ENCODE data around the gene LRRC61.

LRRC61 gene

DNA sequence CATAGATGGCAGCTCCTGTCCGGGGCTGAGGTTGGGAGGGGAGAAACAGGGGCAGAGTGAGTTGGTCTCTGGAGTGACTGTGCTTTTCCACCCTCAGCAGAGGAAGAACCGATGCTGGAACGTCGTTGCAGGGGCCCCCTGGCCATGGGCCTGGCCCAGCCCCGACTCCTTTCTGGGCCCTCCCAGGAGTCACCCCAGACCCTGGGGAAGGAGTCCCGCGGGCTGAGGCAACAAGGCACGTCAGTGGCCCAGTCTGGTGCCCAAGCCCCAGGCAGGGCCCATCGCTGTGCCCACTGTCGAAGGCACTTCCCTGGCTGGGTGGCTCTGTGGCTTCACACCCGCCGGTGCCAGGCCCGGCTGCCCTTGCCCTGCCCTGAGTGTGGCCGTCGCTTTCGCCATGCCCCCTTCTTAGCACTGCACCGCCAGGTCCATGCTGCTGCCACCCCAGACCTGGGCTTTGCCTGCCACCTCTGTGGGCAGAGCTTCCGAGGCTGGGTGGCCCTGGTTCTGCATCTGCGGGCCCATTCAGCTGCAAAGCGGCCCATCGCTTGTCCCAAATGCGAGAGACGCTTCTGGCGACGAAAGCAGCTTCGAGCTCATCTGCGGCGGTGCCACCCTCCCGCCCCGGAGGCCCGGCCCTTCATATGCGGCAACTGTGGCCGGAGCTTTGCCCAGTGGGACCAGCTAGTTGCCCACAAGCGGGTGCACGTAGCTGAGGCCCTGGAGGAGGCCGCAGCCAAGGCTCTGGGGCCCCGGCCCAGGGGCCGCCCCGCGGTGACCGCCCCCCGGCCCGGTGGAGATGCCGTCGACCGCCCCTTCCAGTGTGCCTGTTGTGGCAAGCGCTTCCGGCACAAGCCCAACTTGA lies 48.2 kb downstream of the LRRC61 start:
- no peak for DNase-seq (ENCODE audit: low read depth)

DNA sequence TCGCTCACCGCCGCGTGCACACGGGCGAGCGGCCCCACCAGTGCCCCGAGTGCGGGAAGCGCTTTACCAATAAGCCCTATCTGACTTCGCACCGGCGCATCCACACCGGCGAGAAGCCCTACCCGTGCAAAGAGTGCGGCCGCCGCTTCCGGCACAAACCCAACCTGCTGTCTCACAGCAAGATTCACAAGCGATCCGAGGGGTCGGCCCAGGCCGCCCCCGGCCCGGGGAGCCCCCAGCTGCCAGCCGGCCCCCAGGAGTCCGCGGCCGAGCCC lies 48.8 kb downstream of the LRRC61 start:
- no peak for DNase-seq (ENCODE audit: low read depth)

- DNase-seq (ENCODE audit: low read depth): no peak
Observed at GRCh38 chr7:150372271-150373048, 49.3 kb downstream of the LRRC61 start.

DNA sequence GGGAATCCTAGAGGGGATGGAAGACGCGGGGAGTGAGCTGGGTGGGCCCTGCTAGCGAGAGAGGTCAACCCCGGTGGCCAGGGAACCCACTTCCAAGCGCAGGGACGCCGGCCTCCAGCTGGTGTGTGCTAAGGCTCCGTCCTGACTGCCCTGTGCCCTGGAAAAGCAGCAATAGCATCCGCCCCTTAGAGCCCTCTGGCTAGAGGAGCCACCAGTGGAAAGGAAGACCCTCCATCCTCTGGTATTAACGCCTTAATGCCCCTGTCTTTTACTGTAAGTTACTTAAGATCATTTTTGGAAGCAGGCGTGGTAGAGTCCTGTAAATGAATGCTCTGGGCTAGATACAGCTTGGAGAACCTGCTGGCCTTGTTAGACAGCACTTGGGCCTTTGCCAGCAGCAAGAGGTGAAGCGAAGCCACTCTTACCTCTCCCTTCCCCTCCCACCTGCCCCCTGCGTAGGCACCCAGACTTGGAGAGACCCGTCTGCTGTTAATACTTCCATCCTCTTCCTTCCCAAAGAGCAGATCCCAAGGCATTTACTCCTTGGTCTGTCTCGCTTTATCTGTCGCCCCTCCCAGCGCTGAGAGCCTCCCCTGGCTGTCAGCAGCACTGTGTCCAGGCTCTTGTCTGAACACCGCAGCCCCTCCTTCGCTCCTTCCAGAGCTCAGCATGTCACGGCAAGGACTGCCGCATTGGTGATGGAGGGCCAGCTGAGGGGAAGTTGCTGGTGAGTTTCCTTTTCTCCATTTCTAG lies 50.1 kb downstream of the LRRC61 start:
- no peak for DNase-seq (ENCODE audit: low read depth)

- DNase-seq (ENCODE audit: low read depth): no peak
Observed at GRCh38 chr7:150374026-150374425, 50.9 kb downstream of the LRRC61 start.

DNA sequence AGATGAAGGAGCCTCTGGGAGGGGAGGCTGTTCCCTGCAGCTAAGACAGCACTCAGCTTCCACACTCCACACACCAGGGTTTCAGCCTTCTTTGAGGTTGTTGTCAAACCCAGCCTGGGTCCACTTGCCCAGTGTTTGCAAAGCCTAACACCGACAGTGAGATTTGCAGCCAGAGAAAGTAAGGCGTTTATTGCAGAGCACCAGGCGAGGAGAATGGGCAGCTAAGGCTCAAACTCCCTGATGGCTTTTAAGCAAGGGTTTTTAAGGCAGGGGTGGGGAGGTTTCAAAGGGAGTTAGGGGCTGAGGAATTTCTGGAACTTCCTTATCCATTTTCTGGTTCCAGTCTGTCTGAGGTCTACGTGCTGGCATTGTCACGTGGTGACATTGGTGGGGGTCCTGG lies 51.3 kb downstream of the LRRC61 start:
- no peak for DNase-seq (ENCODE audit: low read depth)

- no peak for DNase-seq (ENCODE audit: low read depth)
Observed at GRCh38 chr7:150375662-150376521, 52.7 kb downstream of the LRRC61 start.

- DNase-seq (ENCODE audit: low read depth): no peak
Observed at GRCh38 chr7:150376560-150376959, 53.4 kb downstream of the LRRC61 start.

GRCh38 chr7:150377196-150377595 lies 54.0 kb downstream of the LRRC61 start:
- no peak for DNase-seq (ENCODE audit: low read depth)

GRCh38 chr7:150377635-150378034 lies 54.5 kb downstream of the LRRC61 start:
- no peak for DNase-seq (ENCODE audit: low read depth)

GRCh38 chr7:150378115-150378852 lies 55.1 kb downstream of the LRRC61 start:
- no peak for DNase-seq (ENCODE audit: low read depth)

GRCh38 chr7:150378853-150379440 lies 55.8 kb downstream of the LRRC61 start, which contains the start of gene ZNF775:
ZNF775 (plus strand) TSS chr7:150379330; CDS start chr7:150388471, 9,141 bp downstream.
- peak; percentile 93 for DNase-seq (ENCODE audit: low read depth)

GRCh38 chr7:150379441-150380379 lies 56.6 kb downstream of the LRRC61 start:
- DNase-seq (ENCODE audit: low read depth): no peak

DNA sequence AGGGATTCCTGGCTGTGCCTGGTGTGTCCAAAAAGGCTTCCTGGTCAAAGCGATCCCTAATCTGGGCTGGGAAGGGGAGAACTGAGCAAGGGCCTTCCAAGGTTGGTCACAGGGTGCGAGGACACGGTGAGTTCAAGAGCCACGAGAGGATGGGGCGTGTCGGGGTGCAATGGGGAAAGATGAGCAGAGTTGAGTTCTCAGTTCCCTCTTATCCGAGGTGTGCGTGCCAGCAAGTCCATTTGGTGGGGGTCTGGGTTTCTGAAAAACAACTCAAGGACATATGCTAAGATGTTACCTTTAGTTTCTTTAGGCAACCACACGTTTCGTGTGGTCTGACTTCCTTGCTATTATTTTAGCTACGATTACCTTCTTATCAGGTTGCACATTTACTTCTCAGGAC lies 57.3 kb downstream of the LRRC61 start:
- no peak for DNase-seq (ENCODE audit: low read depth)

DNA sequence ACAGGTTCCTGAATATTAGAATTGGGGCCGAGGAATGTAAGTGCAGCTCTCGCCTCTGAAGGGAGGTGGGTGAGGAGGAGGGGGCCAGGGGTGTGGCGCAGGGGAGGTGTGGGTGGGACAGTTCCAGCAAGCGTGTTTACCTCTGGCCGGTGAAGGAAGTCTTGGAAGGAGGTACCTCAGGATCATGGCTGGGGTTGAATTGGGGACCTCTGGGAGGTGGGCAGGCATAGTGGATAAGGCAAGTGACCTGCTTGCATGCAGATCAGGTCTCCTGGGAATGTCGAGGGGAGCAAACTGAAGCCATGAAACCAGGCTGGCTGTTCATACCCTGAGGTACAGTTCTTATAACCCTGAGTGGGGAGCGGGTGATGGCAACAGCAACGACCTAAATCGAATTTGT lies 57.9 kb downstream of the LRRC61 start:
- no peak for DNase-seq (ENCODE audit: low read depth)

DNA sequence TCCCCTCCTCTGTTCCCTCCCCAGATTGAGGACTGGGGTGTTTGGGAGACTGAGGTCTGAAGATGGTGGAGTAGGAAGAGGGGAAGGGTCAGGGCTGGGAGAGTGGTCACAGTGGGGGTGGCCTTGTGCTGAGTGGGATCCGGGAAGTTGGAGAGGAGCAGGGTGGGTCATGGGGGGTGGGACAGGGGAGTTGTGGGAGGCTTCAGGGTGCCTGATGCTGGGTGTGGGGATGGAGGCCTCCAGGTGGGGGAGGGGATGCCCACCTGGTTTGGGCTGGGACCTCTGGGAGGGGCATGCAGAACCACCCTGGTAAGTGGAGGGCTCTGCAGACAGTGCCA lies 58.6 kb downstream of the LRRC61 start:
- no peak for DNase-seq (ENCODE audit: low read depth)

DNA sequence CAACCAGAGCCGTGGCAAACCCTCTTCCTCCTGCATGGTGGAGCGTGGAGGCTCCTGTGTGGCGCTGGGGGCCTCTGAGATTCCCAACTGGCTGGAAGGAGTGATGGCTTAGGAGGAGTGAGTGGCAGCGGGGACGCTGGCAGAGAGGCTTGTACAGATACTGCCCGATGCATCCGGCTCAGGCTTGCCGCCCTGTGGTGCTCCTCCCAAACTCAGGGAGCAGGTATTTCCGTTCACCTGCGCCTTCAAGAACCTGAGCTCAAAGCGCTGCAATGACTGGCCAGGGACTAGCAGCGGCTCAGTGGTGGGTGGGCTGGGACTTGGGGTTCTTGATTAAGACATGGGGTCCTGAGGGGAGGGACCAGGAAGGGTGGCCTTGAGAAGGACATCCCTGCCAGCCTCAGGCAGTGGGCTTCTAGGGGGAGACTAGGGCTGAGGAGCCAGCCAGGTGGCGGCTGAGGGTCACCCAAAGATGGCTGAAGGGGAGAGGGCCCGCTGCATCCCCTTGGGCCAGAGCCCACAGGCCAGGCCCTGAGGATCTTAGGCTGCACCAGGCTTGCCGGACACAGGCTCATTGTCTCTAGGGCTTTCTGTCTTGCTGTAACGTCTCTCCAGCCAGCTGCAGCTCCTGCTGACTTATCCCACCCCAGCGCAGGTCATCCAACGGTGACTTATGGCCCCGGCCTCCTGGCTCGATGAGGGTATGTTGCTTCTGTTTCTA lies 59.1 kb downstream of the LRRC61 start:
- DNase-seq (ENCODE audit: low read depth): no peak

DNA sequence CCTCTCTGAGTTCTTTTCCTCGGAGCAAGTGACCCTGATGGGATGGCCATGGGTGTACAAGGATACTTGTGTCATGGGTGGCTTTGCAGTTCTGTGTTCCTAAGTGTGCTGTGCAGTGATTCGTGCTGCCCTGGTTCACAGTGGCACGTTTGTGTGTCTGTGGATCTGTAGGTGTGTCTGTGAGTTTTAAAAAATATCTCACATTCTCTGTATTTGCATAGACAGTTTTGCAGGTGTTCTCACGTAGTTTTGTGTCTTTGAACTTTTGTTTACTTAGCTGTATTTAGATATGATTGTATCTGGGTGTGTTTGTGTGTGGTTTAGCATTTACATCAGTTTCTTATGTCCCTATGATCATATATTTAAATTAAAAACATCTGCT lies 59.7 kb downstream of the LRRC61 start:
- no peak for DNase-seq (ENCODE audit: low read depth)
